ENCODE data around the gene HELZ.
"Not testable (repeated sequence)": the region's sequence is repeated elsewhere in the genome, so short reads cannot be mapped to it uniquely, and the experiment has no call there.

Gene HELZ

DNA sequence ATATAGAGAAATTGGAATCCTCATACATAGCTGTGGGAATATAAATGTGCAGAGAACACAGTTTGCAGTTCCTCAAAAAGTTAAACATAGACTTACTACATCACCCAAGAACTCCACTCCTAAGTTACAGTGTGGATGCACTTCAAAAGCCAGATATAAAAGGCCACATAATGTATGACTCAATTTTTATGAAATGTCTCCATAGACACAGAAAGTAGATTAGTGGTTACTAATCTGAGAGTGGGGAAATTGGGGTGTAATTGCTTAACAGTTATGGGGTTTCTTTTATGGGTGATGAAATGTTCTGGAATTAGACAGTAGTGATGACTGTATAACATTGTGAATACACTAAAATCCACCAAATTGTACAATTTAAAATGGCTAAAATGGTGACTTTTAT is 139.8 kb downstream of the HELZ start:
- H3K4me3 Mint-ChIP-seq, result no peak overlapping the region
- peaks cover 44% of the 10 kb centered on the region for H3K36me3 Mint-ChIP-seq (ENCODE audit: low read depth)
- no peak overlapping the region for H3K27ac Mint-ChIP-seq
- no peaks in the 10 kb centered on the region for H3K9me3 Mint-ChIP-seq
- H3K4me1 Mint-ChIP-seq (ENCODE audit: low read depth), result peaks cover 7% of the 10 kb centered on the region
- H3K27me3 Mint-ChIP-seq (ENCODE audit: low read depth), result no peaks in the 10 kb centered on the region

DNA sequence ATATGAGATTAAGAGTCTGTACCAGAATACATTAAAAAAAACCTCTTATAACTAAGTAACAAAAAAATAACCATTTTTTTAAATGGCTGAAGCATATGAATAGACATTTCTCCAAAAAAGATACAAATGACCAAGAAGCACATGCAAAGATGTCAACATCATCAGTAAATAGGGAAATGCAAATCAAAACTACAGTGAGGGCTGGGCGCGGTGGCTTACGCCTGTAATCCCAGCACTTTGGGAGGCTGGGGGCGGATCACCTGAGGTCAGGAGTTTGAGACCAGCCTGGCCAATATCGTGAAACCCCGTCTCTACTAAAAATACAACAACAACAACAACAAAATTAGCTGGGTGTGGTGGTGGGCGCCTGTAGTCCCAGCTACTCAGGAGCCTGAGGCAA is 140.4 kb downstream of the HELZ start:
- H3K27me3 Mint-ChIP-seq (ENCODE audit: low read depth); H3K4me1 Mint-ChIP-seq (ENCODE audit: low read depth); H3K9me3 Mint-ChIP-seq; H3K4me3 Mint-ChIP-seq; H3K27ac Mint-ChIP-seq: not testable (repeated sequence)
- peaks cover 46% of the 10 kb centered on the region for H3K36me3 Mint-ChIP-seq (ENCODE audit: low read depth)

DNA sequence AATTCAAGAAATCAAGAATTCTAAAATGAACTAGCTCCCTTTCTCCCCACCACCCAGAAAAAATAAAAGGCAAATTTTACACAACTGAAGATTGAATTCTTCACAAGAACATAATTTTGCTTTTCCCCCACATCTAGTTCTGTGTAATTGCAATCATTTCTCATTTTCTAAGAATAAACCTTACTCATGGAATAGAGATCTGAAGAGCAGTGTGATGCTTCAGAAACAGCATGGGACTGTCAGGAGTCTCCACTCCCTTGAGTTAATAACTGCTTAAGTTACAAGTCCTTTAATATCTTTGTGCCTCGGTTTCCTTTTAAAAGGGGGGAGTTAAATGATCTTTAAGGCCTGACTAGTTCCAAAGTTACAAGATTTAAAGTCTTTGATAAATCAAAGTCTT is 147.0 kb downstream of the HELZ start:
- Mint-ChIP-seq H3K9me3 (no peaks in the 10 kb centered on the region), H3K27ac (no peak overlapping the region), H3K36me3 (ENCODE audit: low read depth) (peaks cover 26% of the 10 kb centered on the region), H3K27me3 (ENCODE audit: low read depth) (no peaks in the 10 kb centered on the region), H3K4me3 (no peak overlapping the region), H3K4me1 (ENCODE audit: low read depth) (peaks cover 17% of the 10 kb centered on the region)

DNA sequence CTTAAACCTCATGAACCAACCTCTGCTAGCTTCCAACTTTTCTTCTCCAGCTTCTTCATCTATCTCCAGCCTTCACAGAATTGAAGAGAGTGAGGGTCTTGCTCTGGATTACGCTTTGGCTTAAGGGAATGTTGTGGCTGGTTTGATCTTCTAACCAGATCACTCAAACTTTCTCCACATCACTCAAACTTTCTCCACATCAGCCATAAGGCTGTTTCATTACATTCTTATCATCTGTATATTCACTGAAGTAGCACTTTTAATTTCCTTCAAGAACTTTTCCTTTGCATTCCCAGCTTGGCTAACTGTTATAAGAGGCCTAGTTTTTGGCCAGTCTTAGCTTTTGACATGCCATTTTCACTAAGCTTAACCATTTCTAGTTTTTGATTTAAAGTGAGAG is 148.4 kb downstream of the HELZ start:
- Mint-ChIP-seq H3K36me3 (ENCODE audit: low read depth) (peaks cover 27% of the 10 kb centered on the region), H3K4me1 (ENCODE audit: low read depth) (peaks cover 15% of the 10 kb centered on the region), H3K27me3 (ENCODE audit: low read depth) (no peaks in the 10 kb centered on the region), H3K27ac (no peak overlapping the region), H3K9me3 (no peaks in the 10 kb centered on the region), H3K4me3 (no peak overlapping the region)

DNA sequence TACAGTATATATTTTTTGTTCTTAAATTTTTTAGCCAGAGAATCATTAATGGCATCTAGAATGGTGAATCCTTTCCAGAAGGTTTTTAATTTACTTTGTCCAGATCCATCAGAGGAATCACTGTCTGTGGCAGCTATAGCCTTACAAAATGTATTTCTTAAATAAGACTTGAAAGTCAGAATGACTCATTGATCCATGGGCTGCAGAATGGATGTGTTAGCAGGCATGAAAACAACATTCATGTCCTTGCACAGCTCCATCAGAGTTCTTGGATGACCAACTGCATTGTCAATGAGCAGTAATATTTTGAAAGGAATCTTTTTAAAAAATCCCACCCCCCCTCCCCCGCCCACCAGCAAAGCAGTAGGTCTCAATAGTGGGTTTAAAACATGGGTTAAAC is 149.2 kb downstream of the HELZ start:
- Mint-ChIP-seq H3K9me3 (no peaks in the 10 kb centered on the region), H3K27me3 (ENCODE audit: low read depth) (no peaks in the 10 kb centered on the region), H3K4me3 (no peak overlapping the region), H3K4me1 (ENCODE audit: low read depth) (peaks cover 15% of the 10 kb centered on the region), H3K27ac (no peak overlapping the region), H3K36me3 (ENCODE audit: low read depth) (peaks cover 23% of the 10 kb centered on the region)

DNA sequence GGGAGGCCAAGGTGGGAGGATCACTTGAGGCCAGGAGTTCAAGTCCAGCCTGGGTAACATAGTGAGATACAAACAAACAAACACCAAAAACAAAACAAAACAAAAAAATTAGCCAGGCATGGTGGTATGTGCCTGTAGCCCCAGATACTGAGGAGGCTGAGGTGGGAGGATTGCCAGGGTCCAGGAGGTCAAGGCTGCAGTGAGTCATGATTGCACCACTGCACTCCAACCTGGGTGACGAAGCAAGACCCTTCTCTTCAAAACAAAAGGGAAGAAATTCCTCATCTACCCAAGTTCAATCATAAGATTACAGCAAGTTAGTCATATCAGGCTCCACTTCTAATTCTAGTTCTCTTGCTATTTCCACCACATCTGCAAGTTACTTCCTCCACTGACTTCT is 149.7 kb downstream of the HELZ start:
- not testable (repeated sequence) for H3K4me3 Mint-ChIP-seq; H3K27me3 Mint-ChIP-seq (ENCODE audit: low read depth); H3K27ac Mint-ChIP-seq; H3K9me3 Mint-ChIP-seq
- Mint-ChIP-seq H3K4me1 (ENCODE audit: low read depth) (peaks cover 14% of the 10 kb centered on the region), H3K36me3 (ENCODE audit: low read depth) (peaks cover 22% of the 10 kb centered on the region)

DNA sequence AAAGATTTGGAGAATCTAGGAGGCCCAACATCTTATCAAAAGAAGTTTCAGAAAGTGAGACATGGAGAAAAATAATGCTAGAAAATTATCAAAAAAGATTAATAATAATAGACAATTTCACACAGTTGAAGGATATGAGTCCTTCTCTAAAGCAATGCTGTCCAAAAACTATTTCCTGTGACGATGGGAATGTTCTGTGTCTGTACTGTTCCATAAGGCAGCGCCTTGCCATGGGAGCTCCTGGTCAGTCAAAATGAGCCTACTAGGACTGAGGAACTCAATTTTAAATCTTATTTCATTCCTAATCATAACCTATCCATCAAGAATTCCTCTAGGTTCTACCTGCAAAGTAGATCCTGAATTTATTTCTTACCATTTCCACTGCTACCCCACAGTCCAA is 151.6 kb downstream of the HELZ start:
- Mint-ChIP-seq H3K4me1 (ENCODE audit: low read depth) (peaks cover 19% of the 10 kb centered on the region), H3K27ac (no peak overlapping the region), H3K27me3 (ENCODE audit: low read depth) (no peaks in the 10 kb centered on the region), H3K4me3 (no peak overlapping the region), H3K36me3 (ENCODE audit: low read depth) (peaks cover 20% of the 10 kb centered on the region), H3K9me3 (no peaks in the 10 kb centered on the region)

DNA sequence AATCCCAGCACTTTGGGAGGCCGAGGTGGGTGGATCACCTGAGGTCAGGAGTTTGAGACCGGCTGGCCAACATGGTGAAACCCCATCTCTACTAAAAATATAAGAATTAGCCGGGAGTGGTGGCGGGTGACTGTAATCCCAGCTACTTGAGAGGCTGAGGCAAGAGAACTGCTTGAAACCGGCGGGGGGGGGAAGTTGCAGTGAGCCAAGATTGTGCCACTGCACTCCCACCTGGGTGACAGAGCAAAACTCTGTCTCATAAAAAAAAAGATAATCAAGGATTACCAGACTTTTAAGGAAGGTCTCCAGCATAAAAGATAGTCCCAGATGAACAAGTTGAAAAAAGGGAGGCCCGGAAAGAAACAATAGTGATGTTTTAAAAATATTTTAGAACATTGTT is 152.3 kb downstream of the HELZ start:
- not testable (repeated sequence) for H3K4me3 Mint-ChIP-seq; H3K27me3 Mint-ChIP-seq (ENCODE audit: low read depth); H3K27ac Mint-ChIP-seq; H3K9me3 Mint-ChIP-seq
- H3K4me1 Mint-ChIP-seq (ENCODE audit: low read depth), result peaks cover 18% of the 10 kb centered on the region
- peaks cover 18% of the 10 kb centered on the region for H3K36me3 Mint-ChIP-seq (ENCODE audit: low read depth)

DNA sequence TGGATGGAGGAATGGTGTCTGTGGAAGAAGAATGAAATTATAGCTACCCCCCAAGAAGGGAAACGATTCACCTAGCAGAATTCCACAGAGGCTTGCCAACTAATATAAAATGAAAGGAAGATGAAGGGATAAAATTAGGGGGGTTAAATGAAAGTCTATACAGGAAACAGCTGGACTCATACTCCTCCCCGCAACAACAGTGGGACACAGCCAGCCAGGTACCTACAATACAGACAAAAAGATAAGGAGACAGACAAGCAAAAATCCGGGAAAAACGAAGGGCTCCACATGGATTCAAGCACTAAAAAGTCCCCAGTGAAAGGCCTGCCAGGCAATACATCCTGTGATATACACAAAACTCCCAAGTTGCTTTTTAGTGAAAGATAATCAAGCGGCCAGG is 152.7 kb downstream of the HELZ start:
- Mint-ChIP-seq H3K9me3 (no peaks in the 10 kb centered on the region), H3K27me3 (ENCODE audit: low read depth) (no peaks in the 10 kb centered on the region), H3K36me3 (ENCODE audit: low read depth) (peaks cover 21% of the 10 kb centered on the region), H3K4me1 (ENCODE audit: low read depth) (peaks cover 18% of the 10 kb centered on the region), H3K4me3 (no peak overlapping the region), H3K27ac (no peak overlapping the region)

DNA sequence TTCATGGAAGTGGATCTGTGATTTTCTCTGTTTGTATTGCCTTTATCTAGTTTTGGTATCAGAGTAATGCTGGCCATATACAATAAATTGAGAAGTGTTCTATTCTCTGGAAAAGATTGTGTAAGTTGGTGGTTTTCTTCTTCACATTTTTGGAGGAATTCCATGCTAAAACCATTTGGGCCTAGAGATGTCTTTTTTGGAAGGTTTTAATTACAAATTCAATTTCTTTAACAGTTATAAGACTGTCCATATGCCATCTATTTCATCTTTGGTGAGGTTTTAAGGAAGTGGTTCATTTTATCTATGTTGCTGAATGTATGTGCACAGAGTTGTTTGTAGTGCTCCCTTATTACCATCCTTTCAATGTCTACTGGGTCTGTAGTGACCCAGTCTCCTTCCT is 154.7 kb downstream of the HELZ start:
- H3K27me3 Mint-ChIP-seq (ENCODE audit: low read depth), result no peaks in the 10 kb centered on the region
- H3K4me3 Mint-ChIP-seq, result no peak overlapping the region
- H3K27ac Mint-ChIP-seq, result no peak overlapping the region
- no peaks in the 10 kb centered on the region for H3K9me3 Mint-ChIP-seq
- H3K36me3 Mint-ChIP-seq (ENCODE audit: low read depth), result peaks cover 26% of the 10 kb centered on the region
- H3K4me1 Mint-ChIP-seq (ENCODE audit: low read depth), result peaks cover 16% of the 10 kb centered on the region

DNA sequence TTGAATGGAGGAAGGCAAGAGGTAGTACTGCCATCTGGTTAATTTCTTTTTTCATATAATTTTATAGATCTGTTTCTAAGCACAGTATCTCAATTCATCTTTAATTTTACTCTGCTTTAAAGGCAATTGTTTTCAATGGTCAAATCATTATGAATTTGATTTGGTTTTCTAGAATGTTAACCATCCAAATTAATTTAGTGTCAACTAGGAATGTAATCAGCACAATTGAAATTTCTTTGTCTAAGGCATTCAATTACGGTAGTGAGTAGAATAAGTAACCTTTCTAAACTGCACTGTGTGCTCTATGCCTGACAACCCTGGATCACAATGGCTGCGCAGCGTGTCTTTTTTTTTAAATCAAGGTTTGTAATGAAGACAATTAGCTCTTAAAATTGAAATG is 156.4 kb downstream of the HELZ start:
- H3K4me3 Mint-ChIP-seq, result no peak overlapping the region
- peaks cover 22% of the 10 kb centered on the region for H3K36me3 Mint-ChIP-seq (ENCODE audit: low read depth)
- no peaks in the 10 kb centered on the region for H3K27me3 Mint-ChIP-seq (ENCODE audit: low read depth)
- H3K27ac Mint-ChIP-seq, result no peak overlapping the region
- peaks cover 13% of the 10 kb centered on the region for H3K4me1 Mint-ChIP-seq (ENCODE audit: low read depth)
- no peaks in the 10 kb centered on the region for H3K9me3 Mint-ChIP-seq

DNA sequence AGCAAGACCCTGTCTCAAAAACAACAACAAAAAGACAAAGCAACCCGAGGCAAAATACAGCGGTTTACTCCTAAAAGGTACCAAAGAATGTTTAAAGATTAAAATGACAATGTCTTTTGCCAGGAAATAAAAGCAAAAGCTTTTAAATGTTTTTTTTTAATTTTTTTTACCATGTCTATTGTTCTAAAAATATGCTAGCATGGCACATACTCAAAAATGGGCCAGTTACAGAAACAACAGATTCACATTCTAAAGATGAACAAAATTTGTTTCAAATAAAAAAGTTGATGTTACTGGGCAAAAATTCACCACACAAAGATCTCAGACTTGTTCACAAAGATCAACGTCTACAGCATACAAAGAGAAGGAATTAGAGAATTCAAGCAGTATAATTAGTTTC is 159.6 kb downstream of the HELZ start:
- Mint-ChIP-seq H3K36me3 (ENCODE audit: low read depth) (peaks cover 21% of the 10 kb centered on the region), H3K27me3 (ENCODE audit: low read depth) (no peaks in the 10 kb centered on the region), H3K4me3 (no peak overlapping the region), H3K4me1 (ENCODE audit: low read depth) (peaks cover 24% of the 10 kb centered on the region), H3K27ac (no peak overlapping the region), H3K9me3 (no peaks in the 10 kb centered on the region)

DNA sequence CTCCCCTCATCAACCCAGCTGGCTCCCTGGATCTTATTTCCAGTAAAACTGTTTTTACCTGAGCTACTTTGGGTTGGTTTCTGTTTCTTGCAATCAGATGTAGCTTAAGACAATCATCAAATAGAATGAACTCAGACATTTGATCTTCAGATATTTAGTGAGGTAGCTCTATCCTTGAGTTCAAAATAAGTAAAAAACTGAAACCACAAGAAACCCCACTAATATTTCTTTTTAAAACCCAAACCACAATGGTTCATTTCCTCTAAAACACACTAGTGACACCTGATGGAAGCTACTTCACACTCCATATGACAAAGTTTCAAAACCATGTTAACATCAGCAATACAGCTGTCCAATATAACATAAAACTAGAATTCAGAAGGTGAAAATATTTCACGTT is 162.9 kb downstream of the HELZ start:
- H3K9me3 Mint-ChIP-seq, result no peaks in the 10 kb centered on the region
- peaks cover 25% of the 10 kb centered on the region for H3K36me3 Mint-ChIP-seq (ENCODE audit: low read depth)
- peak overlapping the region; percentile 2 for H3K4me3 Mint-ChIP-seq
- H3K27ac Mint-ChIP-seq, result peak overlapping the region; percentile 29
- H3K27me3 Mint-ChIP-seq (ENCODE audit: low read depth), result no peaks in the 10 kb centered on the region
- H3K4me1 Mint-ChIP-seq (ENCODE audit: low read depth), result peaks cover 20% of the 10 kb centered on the region

DNA sequence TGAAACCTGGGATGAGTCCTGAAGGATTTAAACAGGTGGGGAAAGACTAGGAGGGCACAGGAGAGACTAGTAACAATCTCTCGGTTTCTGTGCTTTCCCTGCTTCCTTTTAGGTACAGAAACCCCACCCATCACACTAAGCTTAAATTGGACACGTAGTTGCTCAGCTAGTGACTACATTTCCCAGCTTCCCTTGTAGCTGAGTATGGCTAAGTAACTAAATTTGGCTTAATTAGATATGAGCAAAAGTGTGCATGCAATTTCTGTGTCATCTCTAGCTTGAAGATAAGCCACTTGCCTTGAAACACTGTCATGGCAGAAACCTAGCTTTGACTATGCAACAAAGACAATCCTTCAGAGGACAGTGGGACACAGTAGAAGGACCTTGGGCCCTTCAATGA is 164.2 kb downstream of the HELZ start:
- Mint-ChIP-seq H3K36me3 (ENCODE audit: low read depth) (peaks cover 23% of the 10 kb centered on the region), H3K27me3 (ENCODE audit: low read depth) (no peaks in the 10 kb centered on the region), H3K4me3 (no peak overlapping the region), H3K9me3 (no peaks in the 10 kb centered on the region), H3K4me1 (ENCODE audit: low read depth) (peaks cover 18% of the 10 kb centered on the region), H3K27ac (no peak overlapping the region)

DNA sequence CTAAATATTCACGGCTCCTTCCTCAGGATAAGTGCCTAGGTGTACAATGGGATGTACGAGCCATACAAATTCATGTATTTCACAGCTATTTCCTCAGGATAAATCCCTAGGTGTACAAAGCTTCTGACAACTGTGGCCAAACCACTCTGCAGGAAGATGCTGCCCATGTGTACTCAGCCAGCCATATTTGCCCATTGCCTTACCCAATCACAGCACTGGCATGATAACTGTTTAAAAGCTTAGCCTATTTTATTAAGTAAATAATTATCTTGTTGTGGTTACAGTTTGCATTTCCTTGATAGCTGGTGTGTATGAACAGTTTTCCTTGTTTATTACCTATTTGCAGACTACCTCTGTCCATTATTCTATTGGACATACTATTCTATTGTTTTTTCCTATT is 165.5 kb downstream of the HELZ start:
- H3K27me3 Mint-ChIP-seq (ENCODE audit: low read depth), result no peaks in the 10 kb centered on the region
- no peaks in the 10 kb centered on the region for H3K9me3 Mint-ChIP-seq
- H3K4me1 Mint-ChIP-seq (ENCODE audit: low read depth), result peaks cover 16% of the 10 kb centered on the region
- H3K36me3 Mint-ChIP-seq (ENCODE audit: low read depth), result peaks cover 21% of the 10 kb centered on the region
- no peak overlapping the region for H3K27ac Mint-ChIP-seq
- H3K4me3 Mint-ChIP-seq, result no peak overlapping the region

DNA sequence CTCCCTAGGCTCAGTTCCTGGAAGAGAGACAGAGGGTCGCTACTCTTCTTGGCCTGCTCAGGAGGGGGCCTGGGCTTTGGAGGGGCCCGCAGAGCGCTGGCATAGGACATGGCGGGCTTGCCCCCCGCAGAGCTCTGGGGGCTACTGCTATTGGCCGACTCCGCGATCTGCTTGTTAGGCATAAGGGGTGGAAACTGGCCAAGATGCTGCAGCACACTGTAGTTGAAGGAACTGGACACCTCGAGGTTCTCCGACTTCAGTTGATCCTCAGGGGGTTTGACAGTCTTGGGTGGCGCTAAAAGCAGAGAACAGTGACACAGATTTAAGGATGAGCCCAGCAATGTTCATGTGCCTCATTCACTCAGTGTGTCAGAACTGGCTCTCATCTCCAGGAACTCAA is 166.7 kb downstream of the HELZ start:
- no peaks in the 10 kb centered on the region for H3K27me3 Mint-ChIP-seq (ENCODE audit: low read depth)
- no peaks in the 10 kb centered on the region for H3K9me3 Mint-ChIP-seq
- peaks cover 20% of the 10 kb centered on the region for H3K36me3 Mint-ChIP-seq (ENCODE audit: low read depth)
- H3K4me3 Mint-ChIP-seq, result no peak overlapping the region
- H3K27ac Mint-ChIP-seq, result no peak overlapping the region
- H3K4me1 Mint-ChIP-seq (ENCODE audit: low read depth), result peaks cover 13% of the 10 kb centered on the region
